SK-N-SH treated with all-trans-retinoic acid at 6 μM for 48 hours (cell line): Measurements from ENCODE around the gene TCEA3.

Experiments
- ARNTL ChIP-seq: fragments of 450-650 bp; formaldehyde crosslinking; IDR thresholded peaks from 2 replicates; pipeline ENCODE4 v1.5.0; 2020; ENCODE audit warnings: low read depth, mild to moderate bottlenecking, moderate library complexity, borderline replicate concordance
- BACH2 ChIP-seq: fragments of 250-450 bp; sonication (Bioruptor Pico); IDR thresholded peaks from 2 replicates; pipeline ENCODE4 v1.9.0; 2021; ENCODE audit warnings: mild to moderate bottlenecking, borderline replicate concordance
- CSDC2 ChIP-seq: fragments of 250-450 bp; sonication (Bioruptor Pico); IDR thresholded peaks from 2 replicates; pipeline ENCODE4 v1.5.0; 2020; ENCODE audit warnings: mild to moderate bottlenecking, moderate library complexity
- ESRRG ChIP-seq: fragments of 250-450 bp; sonication (Bioruptor Pico); IDR thresholded peaks from 2 replicates; pipeline ENCODE4 v1.6.1; 2021; ENCODE audit warnings: mild to moderate bottlenecking
- PATZ1 ChIP-seq: fragments of 250-450 bp; sonication (Bioruptor Pico); IDR thresholded peaks from 2 replicates; pipeline ENCODE4 v1.8.0; 2020; ENCODE audit warnings: mild to moderate bottlenecking, moderate library complexity, borderline replicate concordance
- RARB ChIP-seq: fragments of 250-450 bp; sonication (Bioruptor Pico); IDR thresholded peaks from 2 replicates; pipeline ENCODE4 v1.8.0; 2021; ENCODE audit warnings: mild to moderate bottlenecking, moderate library complexity
- SNAI2 ChIP-seq: fragments of 250-450 bp; sonication (Bioruptor Pico); IDR thresholded peaks from 2 replicates; pipeline ENCODE4 v1.5.0; 2020; ENCODE audit warnings: mild to moderate bottlenecking, moderate library complexity
- ZFP3 ChIP-seq: fragments of 250-450 bp; sonication (Bioruptor Pico); IDR thresholded peaks from 2 replicates; pipeline ENCODE4 v1.5.0; 2020; ENCODE audit warnings: mild to moderate bottlenecking, moderate library complexity
- ZFP30 ChIP-seq: fragments of 450-650 bp; formaldehyde crosslinking; IDR thresholded peaks from 2 replicates; pipeline ENCODE4 v1.5.0; 2022; ENCODE audit warnings: mild to moderate bottlenecking, moderate library complexity
- ZNF565 ChIP-seq: fragments of 450-650 bp; formaldehyde crosslinking; conservative IDR thresholded peaks from 2 replicates; pipeline ENCODE4 v1.5.0; 2020; ENCODE audit warnings: low read depth, mild to moderate bottlenecking, moderate library complexity
- ZNF8 ChIP-seq: fragments of 450-650 bp; formaldehyde crosslinking; IDR thresholded peaks from 2 replicates; pipeline ENCODE4 v1.5.0; 2020; ENCODE audit warnings: mild to moderate bottlenecking, moderate library complexity

GRCh38 chr1:23356471-23357137, 67.9 kb downstream of the TCEA3 start:
- no peak for TF ChIP-seq ESRRG (CRISPR knock-in tag)
- TF ChIP-seq ZFP30, result no peak
- TF ChIP-seq ZFP3 (CRISPR knock-in tag), result no peak
- TF ChIP-seq BACH2, result no peak
- TF ChIP-seq PATZ1, result no peak
- no peak for TF ChIP-seq ARNTL (CRISPR knock-in tag)
- no peak for TF ChIP-seq SNAI2
- TF ChIP-seq ZNF565 (CRISPR knock-in tag), result no peak
- TF ChIP-seq RARB (CRISPR knock-in tag), result no peak
- no peak for TF ChIP-seq CSDC2
- TF ChIP-seq ZNF8, result no peak
